AG04449 (cell line): Measurements from ENCODE around the gene ST6GALNAC4.

Experiments
- CTCF ChIA-PET: fragments of 350-600 bp; formaldehyde crosslinking; extraction: SDS; loops from one replicate; lab custom pipeline; 2021; ENCODE audit warnings: antibody characterized with exemption; lab: Yijun Ruan, JAX
- POLR2A ChIA-PET: fragments of 400-600, 350-600 bp; formaldehyde crosslinking; extraction: SDS; loops from one replicate; lab custom pipeline; 2020; ENCODE audit warnings: antibody characterized with exemption, inconsistent platforms; lab: Yijun Ruan, JAX
- DNase-seq: peaks from one replicate; pipeline ENCODE4 v3.0.0-alpha.2; 2010; ENCODE audit warnings: low read depth, low spot score
- H3K4me3 ChIP-seq: 2 replicates; pipeline ENCODE4 v1.5.1; 2011; ENCODE audit warnings: low read depth, mild to moderate bottlenecking, control low read depth, low read length
- TF ChIP-seq, protein P1 (sequence below): IDR thresholded peaks from one replicate; pipeline ENCODE4 v1.5.1; 2011; ENCODE audit warnings: mild to moderate bottlenecking, moderate library complexity, low read length, control low read depth, inconsistent platforms; ENCODE audit not compliant: insufficient read depth; ENCODE audit errors: missing control alignments

ST6GALNAC4 gene

DNA sequence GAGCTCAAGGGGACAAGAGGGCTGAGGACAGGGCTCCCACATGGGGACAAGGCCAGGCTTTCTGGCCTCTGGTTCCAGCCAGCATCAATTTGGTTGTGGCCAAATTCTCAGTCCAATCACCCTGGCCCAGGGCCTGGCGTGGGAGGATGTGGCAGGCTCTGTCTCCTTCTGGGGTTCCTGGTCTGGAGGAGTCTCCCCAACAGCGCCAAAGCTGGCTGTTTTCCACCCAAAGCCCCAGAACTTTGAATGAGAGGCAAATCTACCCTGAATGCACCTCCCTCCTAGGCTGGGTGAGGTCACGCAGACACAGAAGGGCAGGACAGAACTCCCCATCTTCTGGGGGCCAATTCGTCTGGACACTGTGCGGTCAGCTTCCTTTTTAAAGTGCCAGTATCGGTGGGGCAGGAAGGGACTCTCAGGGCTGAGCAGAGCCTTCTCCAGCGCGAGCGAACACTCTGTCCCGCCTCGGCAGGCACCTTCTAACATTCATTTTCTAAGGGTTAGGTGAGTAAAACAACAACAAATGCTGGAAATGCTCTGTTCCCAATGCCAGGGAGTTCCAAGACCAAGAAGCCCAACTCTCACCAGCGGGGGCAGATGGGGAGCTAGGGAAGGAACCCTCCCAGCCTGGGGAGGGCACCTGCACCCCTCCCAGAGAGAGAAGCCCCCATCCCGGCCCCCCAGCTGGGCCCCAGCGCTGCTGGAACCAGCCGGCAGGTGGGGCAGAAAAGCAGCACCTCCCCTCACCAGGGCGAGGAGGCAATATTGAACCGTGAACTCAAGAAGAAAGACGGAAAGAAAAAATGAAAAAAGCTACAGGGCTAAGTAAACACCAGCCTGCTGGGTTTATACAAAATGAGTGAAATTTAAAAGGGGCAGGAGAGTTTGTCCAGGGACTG is 24.5 kb upstream of the ST6GALNAC4 start:
- TF ChIP-seq, protein P1, sequence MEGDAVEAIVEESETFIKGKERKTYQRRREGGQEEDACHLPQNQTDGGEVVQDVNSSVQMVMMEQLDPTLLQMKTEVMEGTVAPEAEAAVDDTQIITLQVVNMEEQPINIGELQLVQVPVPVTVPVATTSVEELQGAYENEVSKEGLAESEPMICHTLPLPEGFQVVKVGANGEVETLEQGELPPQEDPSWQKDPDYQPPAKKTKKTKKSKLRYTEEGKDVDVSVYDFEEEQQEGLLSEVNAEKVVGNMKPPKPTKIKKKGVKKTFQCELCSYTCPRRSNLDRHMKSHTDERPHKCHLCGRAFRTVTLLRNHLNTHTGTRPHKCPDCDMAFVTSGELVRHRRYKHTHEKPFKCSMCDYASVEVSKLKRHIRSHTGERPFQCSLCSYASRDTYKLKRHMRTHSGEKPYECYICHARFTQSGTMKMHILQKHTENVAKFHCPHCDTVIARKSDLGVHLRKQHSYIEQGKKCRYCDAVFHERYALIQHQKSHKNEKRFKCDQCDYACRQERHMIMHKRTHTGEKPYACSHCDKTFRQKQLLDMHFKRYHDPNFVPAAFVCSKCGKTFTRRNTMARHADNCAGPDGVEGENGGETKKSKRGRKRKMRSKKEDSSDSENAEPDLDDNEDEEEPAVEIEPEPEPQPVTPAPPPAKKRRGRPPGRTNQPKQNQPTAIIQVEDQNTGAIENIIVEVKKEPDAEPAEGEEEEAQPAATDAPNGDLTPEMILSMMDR = no peak
- POLR2A ChIA-PET = no interaction called here

DNA sequence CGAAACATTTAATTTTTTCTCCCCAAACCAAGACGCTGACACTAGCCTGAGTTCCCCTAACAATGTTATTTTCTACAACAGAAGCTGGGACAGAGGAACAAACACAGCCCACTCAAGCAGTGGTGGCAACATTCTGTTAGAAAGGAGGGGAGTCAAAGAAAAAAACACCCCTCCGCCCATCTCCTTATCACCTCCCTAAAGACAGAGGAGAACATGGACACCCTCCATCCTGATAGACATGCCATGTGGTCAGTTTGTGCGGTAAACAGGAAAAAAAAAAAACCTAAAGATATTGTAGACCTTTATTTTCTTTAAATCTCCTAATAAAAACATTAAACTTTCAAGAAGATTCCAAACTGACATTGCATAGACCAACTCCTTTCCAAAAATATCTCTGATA is 23.8 kb upstream of the ST6GALNAC4 start:
- TF ChIP-seq, protein P1 = no peak
- CTCF ChIA-PET = interaction anchor here (1.5 to 14.3 kb wide), 8 partner anchors 16 to 184 kb away, joined by 4 to 226 read pairs (median 87); partner anchors contain the start of gene EEIG1
- no peak for DNase-seq
- POLR2A ChIA-PET = no interaction called here
- H3K4me3 ChIP-seq = no peak overlapping the region

More for the DNA sequence above, 24.5 kb upstream of the ST6GALNAC4 start:
- CTCF ChIA-PET = interaction anchor here (0.6 to 14.3 kb wide), 27 partner anchors 8 to 301 kb away, joined by 3 to 226 read pairs (median 15); partner anchors contain the start of gene EEIG1
- DNase-seq = no peak
- no peak overlapping the region for H3K4me3 ChIP-seq

DNA sequence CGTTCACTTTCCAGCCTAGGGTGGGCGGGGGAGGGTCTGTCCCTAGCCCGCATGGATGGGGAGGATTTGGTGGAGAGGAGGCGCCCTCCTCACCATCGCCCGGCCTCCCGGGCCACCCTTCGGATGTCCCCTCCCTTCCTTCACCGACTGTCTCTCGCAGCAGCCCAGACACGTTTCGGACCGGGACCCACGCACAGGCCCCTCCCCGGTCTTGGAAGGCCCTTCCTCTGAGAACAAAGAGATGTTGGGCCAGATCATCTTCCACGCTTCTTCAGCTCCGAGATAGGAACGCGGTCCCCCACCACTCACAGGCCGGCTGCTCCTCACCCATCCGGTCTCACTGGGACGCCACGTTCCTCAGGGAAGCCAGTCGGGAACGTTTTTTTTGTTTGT is 21.5 kb upstream of the ST6GALNAC4 start:
- CTCF ChIA-PET = interaction anchor here (1.2 to 14.3 kb wide), 4 partner anchors 18 to 187 kb away, joined by 3 to 226 read pairs (median 80); no protein-coding TSS in a partner anchor
- POLR2A ChIA-PET = interaction anchor here (0.7 kb wide), 1 partner anchor 180 kb away, joined by 3 read pairs; no protein-coding TSS in a partner anchor
- H3K4me3 ChIP-seq = peak overlapping the region; percentile 68
- TF ChIP-seq, protein P1 = no peak
- no peak for DNase-seq

DNA sequence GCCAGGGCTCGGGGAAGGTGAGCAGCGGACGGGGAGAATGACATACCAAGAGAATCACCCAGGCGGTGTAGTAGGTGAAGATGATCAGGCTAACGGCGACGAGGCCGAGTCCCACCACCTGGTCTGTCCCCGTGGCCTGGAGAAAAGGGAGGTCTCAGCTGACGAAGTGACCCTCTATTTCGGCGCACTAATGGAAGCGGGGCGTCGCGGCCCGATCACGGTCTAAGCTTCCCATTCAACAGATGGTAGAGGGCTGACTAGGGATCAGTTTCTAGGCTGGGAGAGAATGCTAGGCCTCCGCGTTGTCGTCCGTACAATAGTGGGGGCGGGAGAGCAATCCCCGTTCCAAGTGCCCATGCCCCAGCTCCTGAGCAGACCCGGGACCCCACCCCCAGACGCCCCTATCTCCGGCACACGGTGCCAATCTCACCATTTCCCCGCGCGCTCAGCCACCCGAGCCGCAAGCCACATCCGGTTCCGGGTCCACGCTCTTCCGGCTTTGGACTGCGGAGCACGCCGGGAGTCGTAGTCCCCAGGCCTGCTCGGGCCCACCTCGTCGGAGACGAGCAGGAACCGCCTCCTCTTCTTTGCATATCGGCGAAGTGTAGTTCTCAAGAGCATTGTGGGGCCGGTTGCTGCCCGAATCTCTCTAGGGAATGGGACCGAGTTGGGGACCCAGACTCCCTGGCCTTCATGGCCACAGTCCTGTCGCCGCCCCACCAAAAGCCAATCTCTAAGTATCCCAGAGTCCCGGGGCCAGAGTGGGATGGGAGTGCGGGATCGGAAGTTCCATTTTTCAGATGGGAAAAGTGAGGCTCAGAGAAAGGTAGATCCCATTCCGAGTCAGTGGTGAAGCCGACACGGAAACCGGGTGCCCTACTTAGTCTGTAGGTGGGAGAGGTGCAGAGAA is 20.8 kb upstream of the ST6GALNAC4 start, which contains the start of gene DPM2:
DPM2 (minus strand) TSS at position 467 of the 910 bp plus-strand sequence; CDS start at position 433, 34 bp downstream.
- H3K4me3 ChIP-seq = peak within 1 kb of the TSS; percentile 68
- TF ChIP-seq, protein P1 = no peak
- POLR2A ChIA-PET = interaction anchor here (0.7 kb wide), 1 partner anchor 180 kb away, joined by 3 read pairs; no protein-coding TSS in a partner anchor
- CTCF ChIA-PET = interaction anchor here (1.2 to 14.3 kb wide), 4 partner anchors 17 to 188 kb away, joined by 3 to 149 read pairs (median 7); no protein-coding TSS in a partner anchor
- DNase-seq = no peak

DNA sequence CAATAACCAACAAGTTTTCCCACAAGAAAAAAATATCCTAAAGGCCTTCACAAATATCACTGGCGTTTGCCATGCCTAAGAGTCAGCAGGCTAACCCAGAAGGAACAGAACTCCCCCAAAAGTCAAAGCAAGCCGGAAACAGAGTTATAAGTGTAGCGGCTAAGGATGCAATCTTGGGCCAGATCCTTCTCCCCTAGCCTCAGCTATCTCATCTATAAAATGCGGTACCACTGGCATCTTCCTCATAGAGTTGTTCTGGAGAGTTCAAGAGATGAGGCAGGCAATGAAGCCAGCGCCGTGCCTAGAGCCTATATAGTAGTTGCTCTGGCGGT is 20.2 kb upstream of the ST6GALNAC4 start:
- POLR2A ChIA-PET = no interaction called here
- TF ChIP-seq, protein P1 = no peak
- no peak for DNase-seq
- peak overlapping the region; percentile 68 for H3K4me3 ChIP-seq
- CTCF ChIA-PET = interaction anchor here (1.2 to 14.3 kb wide), 3 partner anchors 16 to 179 kb away, joined by 4 to 149 read pairs (median 10); no protein-coding TSS in a partner anchor
